Fibroblast of lung (primary cell): ENCODE data around the gene JAZF1. TPM values are rescaled to one million over a fixed set of nuclear protein-coding genes. Genes with fewer than 3 reads are reported as not detected.

Experiments
- DNase-seq, 2 donors: peaks; one replicate each; pipeline versions ENCODE4 v3.0.0 to v3.0.0-alpha.2; 2010; ENCODE audit warnings: low read depth in 2 of 2
- H2AFZ ChIP-seq: 2 replicates; pipeline ENCODE4 v1.5.1; 2012; ENCODE audit warnings: low read length, control low read depth, inconsistent platforms
- H3K27ac ChIP-seq: 2 replicates; pipeline ENCODE4 v1.5.1; 2011; ENCODE audit warnings: low read length, control low read depth; ENCODE audit not compliant: insufficient read depth
- H3K27me3 ChIP-seq: 2 replicates; pipeline ENCODE4 v1.5.1; 2011; ENCODE audit warnings: mild to moderate bottlenecking, low read length; ENCODE audit not compliant: control insufficient read depth, insufficient read depth
- H3K36me3 ChIP-seq: 2 replicates; pipeline ENCODE4 v1.5.1; 2011; ENCODE audit warnings: low read length; ENCODE audit not compliant: control insufficient read depth, insufficient read depth
- H3K4me1 ChIP-seq: 2 replicates; pipeline ENCODE4 v1.5.1; 2011; ENCODE audit warnings: low read length; ENCODE audit not compliant: control insufficient read depth, insufficient read depth; ENCODE audit errors: extremely low read depth
- H3K4me2 ChIP-seq: 2 replicates; pipeline ENCODE4 v1.5.1; 2011; ENCODE audit warnings: low read length, control low read depth; ENCODE audit not compliant: insufficient read depth; ENCODE audit errors: extremely low read depth
- H3K4me3 ChIP-seq, 4 experiments: fragments of 200-600 bp in 1 of 4; sonication (generic) in 1 of 4; replicated peaks in 1 of 4; 2 replicates each; pipeline ENCODE4 v1.5.1; 2011 to 2016; ENCODE audit warnings: low read length in 4 of 4, low read depth in 3 of 4, mild to moderate bottlenecking in 3 of 4, control low read depth in 2 of 4, inconsistent platforms in 1 of 4, mixed read lengths in 1 of 4; ENCODE audit not compliant: insufficient read depth in 1 of 4; ENCODE audit errors: control extremely low read depth in 1 of 4
- H3K79me2 ChIP-seq: 2 replicates; pipeline ENCODE4 v1.5.1; 2012; ENCODE audit warnings: mild to moderate bottlenecking, low read length, inconsistent platforms; ENCODE audit not compliant: control insufficient read depth, insufficient read depth
- H3K9ac ChIP-seq: 2 replicates; pipeline ENCODE4 v1.5.1; 2011; ENCODE audit warnings: mild to moderate bottlenecking, low read length, control low read depth; ENCODE audit not compliant: insufficient read depth
- H3K9me3 ChIP-seq: 2 replicates; pipeline ENCODE4 v1.5.1; 2012; ENCODE audit warnings: low read depth, low read length; ENCODE audit not compliant: control insufficient read depth, insufficient read depth
- H4K20me1 ChIP-seq: 2 replicates; pipeline ENCODE4 v1.5.1; 2011; ENCODE audit warnings: low read length; ENCODE audit not compliant: control insufficient read depth, insufficient read depth; ENCODE audit errors: extremely low read depth
- EZH2 ChIP-seq: IDR thresholded peaks from 2 replicates; pipeline ENCODE4 v1.5.1; 2012; ENCODE audit warnings: low read length, control low read depth, mild to moderate bottlenecking; ENCODE audit errors: missing control alignments
- polyA plus RNA-seq, 2 donors: library from polyadenylated mRNA; depleted of rRNA in 1 of 2; stranded (reverse) in 1 of 2; unstranded in 1 of 2; fragments of >200 nt; gene quantifications; 2 replicates each; pipeline ENCODE4 v1.2.1, GENCODE V29; 2011 to 2012; ENCODE audit warnings: missing spikeins in 1 of 2
- total RNA-seq: library from RNA; depleted of rRNA; stranded (reverse); fragments of >200 nt; gene quantifications from 2 replicates; pipeline ENCODE4 v1.2.1, GENCODE V29; 2014
- TF ChIP-seq, protein P1 (sequence below), 2 donors: IDR thresholded peaks in 1 of 2; conservative IDR thresholded peaks in 1 of 2; 1 replicate in 1 of 2; 2 replicates in 1 of 2; pipeline ENCODE4 v1.5.1; 2011 to 2012; ENCODE audit warnings: low read length in 2 of 2, control low read depth in 1 of 2, inconsistent platforms in 1 of 2, low read depth in 1 of 2, mild to moderate bottlenecking in 1 of 2

JAZF1 gene
- total and polyA plus RNA-seq, 2 donors (not counting 1 experiment from before 2014, with no cell fraction given), result 9.1 to 9.3 TPM

DNA sequence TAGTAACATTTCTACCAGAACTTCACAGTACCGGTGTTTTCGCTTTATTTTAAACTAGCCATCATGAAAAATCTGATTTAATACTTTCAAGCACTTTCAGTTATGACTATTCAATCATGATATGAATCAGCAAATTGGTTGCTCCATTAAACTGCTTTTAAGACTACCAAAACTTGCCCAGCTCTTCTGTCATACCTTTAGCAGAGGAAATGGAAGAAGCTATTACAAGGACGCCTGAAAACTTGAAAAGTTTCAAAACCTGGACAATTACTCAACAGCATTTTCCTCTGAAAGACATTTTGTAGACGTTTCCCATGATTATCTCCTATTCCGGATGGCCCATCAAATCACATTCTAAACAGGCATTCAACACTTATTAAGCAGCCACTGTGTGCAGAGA is 2.0 kb downstream of the JAZF1 start:
- TF ChIP-seq, protein P1, sequence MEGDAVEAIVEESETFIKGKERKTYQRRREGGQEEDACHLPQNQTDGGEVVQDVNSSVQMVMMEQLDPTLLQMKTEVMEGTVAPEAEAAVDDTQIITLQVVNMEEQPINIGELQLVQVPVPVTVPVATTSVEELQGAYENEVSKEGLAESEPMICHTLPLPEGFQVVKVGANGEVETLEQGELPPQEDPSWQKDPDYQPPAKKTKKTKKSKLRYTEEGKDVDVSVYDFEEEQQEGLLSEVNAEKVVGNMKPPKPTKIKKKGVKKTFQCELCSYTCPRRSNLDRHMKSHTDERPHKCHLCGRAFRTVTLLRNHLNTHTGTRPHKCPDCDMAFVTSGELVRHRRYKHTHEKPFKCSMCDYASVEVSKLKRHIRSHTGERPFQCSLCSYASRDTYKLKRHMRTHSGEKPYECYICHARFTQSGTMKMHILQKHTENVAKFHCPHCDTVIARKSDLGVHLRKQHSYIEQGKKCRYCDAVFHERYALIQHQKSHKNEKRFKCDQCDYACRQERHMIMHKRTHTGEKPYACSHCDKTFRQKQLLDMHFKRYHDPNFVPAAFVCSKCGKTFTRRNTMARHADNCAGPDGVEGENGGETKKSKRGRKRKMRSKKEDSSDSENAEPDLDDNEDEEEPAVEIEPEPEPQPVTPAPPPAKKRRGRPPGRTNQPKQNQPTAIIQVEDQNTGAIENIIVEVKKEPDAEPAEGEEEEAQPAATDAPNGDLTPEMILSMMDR (conservative IDR thresholded peaks at IDR 0.05 in 1 of 2, IDR thresholded peaks at IDR 0.05 in 1 of 2; ENCODE audit: low read depth in 1 of 2, low read length in 2 of 2), result no peak
- TF ChIP-seq EZH2, result no peak
- no peak for DNase-seq
- H3K4me2 ChIP-seq, result peak overlapping the region; percentile 94
- H3K4me3 ChIP-seq, result peak overlapping the region; percentile 61 to 72 (median 70)
- H3K36me3 ChIP-seq, result no peaks in the 10 kb centered on the region
- H3K9me3 ChIP-seq, result no peaks in the 10 kb centered on the region
- H3K4me1 ChIP-seq, result peaks cover 7% of the 10 kb centered on the region
- H4K20me1 ChIP-seq, result no peaks in the 10 kb centered on the region
- H3K27ac ChIP-seq, result no peak overlapping the region
- H2AFZ ChIP-seq, result no peak overlapping the region
- peaks cover 22% of the 10 kb centered on the region for H3K79me2 ChIP-seq
- no peak overlapping the region for H3K9ac ChIP-seq
- no peaks in the 10 kb centered on the region for H3K27me3 ChIP-seq

DNA sequence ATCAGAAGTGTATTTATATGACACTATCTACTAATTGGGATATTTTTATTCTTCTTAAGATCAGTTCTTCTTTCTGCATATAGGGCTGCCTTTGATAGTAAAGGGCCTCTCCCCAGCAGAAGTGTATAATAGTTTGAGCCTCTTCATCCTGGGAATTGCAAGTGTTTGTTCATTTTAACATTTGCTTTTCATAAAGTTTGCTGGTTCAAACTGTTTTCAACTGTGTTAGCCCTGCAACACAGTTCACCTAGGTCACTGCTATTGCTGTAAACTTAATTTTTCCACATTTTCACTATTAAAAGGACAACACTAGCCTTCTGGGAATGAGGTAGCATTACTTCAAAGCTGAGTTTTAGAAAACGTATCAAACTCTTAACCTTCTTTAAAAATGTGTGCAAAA is 2.8 kb downstream of the JAZF1 start:
- Histone ChIP-seq H3K4me2 (no peak overlapping the region), H3K79me2 (peaks cover 24% of the 10 kb centered on the region)
- TF ChIP-seq EZH2, result no peak
- TF ChIP-seq, protein P1 (conservative IDR thresholded peaks at IDR 0.05 in 1 of 2, IDR thresholded peaks at IDR 0.05 in 1 of 2; ENCODE audit: low read depth in 1 of 2, low read length in 2 of 2), result no peak

DNA sequence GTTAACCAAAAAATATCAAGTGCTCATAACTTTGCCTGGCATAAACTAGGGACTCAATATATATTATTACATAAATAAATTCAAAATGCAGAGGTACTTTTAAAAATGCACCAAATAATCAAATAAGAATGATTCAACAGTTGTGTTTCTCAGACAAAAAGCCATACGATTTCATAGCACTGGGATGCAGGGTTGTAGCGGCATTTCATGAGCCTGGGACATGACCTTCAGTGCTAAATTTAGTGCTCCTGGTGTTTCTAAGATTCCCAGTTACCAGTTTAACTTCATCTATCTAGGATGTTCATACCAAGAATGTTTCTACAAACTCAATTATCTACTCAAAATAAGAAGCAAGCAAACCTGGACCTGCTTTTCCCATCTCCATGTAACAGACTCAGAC is 4.0 kb downstream of the JAZF1 start:
- no peaks in the 10 kb centered on the region for H4K20me1 ChIP-seq
- H3K4me2 ChIP-seq, result no peak overlapping the region
- no peak overlapping the region for H2AFZ ChIP-seq
- H3K79me2 ChIP-seq, result peaks cover 27% of the 10 kb centered on the region
- DNase-seq, result no peak
- H3K9ac ChIP-seq, result no peak overlapping the region
- H3K9me3 ChIP-seq, result no peaks in the 10 kb centered on the region
- no peak overlapping the region for H3K27ac ChIP-seq
- H3K4me1 ChIP-seq, result peaks cover 4% of the 10 kb centered on the region
- no peaks in the 10 kb centered on the region for H3K36me3 ChIP-seq
- TF ChIP-seq, protein P1 (conservative IDR thresholded peaks at IDR 0.05 in 1 of 2, IDR thresholded peaks at IDR 0.05 in 1 of 2; ENCODE audit: low read depth in 1 of 2, low read length in 2 of 2), result no peak
- TF ChIP-seq EZH2, result no peak
- no peaks in the 10 kb centered on the region for H3K27me3 ChIP-seq
- no peak overlapping the region for H3K4me3 ChIP-seq

More for the DNA sequence above, 2.8 kb downstream of the JAZF1 start:
- no peaks in the 10 kb centered on the region for H3K36me3 ChIP-seq
- H3K27me3 ChIP-seq, result no peaks in the 10 kb centered on the region
- no peak overlapping the region for H2AFZ ChIP-seq
- DNase-seq, result no peak
- peaks cover 4% of the 10 kb centered on the region for H3K4me1 ChIP-seq
- H4K20me1 ChIP-seq, result no peaks in the 10 kb centered on the region
- H3K27ac ChIP-seq, result no peak overlapping the region
- no peaks in the 10 kb centered on the region for H3K9me3 ChIP-seq
- H3K4me3 ChIP-seq, result no peak overlapping the region
- no peak overlapping the region for H3K9ac ChIP-seq
